HCT116 (cell line): Measurements from ENCODE around the gene NEURL1. TPM values are rescaled to one million over a fixed set of nuclear protein-coding genes. Genes with fewer than 3 reads are reported as not detected.

Experiments
- ATAC-seq: fragments of 200-7000 bp; cut with Tn5 transposase; 2 replicates; pipeline ENCODE4 v1.9.1; 2020; ENCODE audit warnings: mild to moderate bottlenecking, moderate library complexity
- BruUV-seq: library from RNA; stranded (reverse); fragments of 400-500 nt; replicated peaks from 2 replicates; lab custom pipeline; 2021; lab: Mats Ljungman, UMichigan
- CTCF ChIA-PET: fragments of 300-600 bp; sonication (Branson Sonifier 250); formaldehyde crosslinking; loops from one replicate; lab custom pipeline; 2021; ENCODE audit warnings: antibody characterized with exemption; lab: Charles Lee
- POLR2A ChIA-PET: fragments of 300-600, 350-600 bp; sonication (Branson Sonifier 250); formaldehyde crosslinking; loops from one replicate; lab custom pipeline; 2021; ENCODE audit warnings: antibody characterized with exemption; lab: Charles Lee
- RAD21 ChIA-PET, 2 experiments: fragments of 300-600 bp; sonication (Branson Sonifier 250); formaldehyde crosslinking; loops; one replicate each; lab custom pipeline; 2023; ENCODE audit warnings: low total read pairs in 2 of 2; ENCODE audit not compliant: uncharacterized antibody in 2 of 2, unreplicated experiment in 2 of 2, low non-redundant PET in 1 of 2; lab: Charles Lee
- DNase-seq: peaks from one replicate; pipeline ENCODE4 v3.0.0-alpha.2; 2010; ENCODE audit warnings: low read depth, low spot score
- H2AFZ ChIP-seq: fragments of 200-600 bp; shearing (Covaris generic), sonication (generic); 2 replicates; pipeline ENCODE4 v1.6.1; 2017; ENCODE audit warnings: low read depth, mixed run types, mixed read lengths, antibody characterized with exemption, low read length; ENCODE audit not compliant: poor library complexity, severe bottlenecking
- H3K27ac ChIP-seq: 2 replicates; pipeline ENCODE4 v1.5.1; 2012; ENCODE audit warnings: low read depth, low read length
- H3K27me3 ChIP-seq: fragments of 200-600 bp; sonication (generic); 2 replicates; pipeline ENCODE4 v1.6.1; 2016; ENCODE audit warnings: mixed run types, low read length, mixed read lengths; ENCODE audit not compliant: insufficient read depth
- H3K36me3 ChIP-seq, 2 experiments: fragments of 200-500 bp in 1 of 2; fragments of 200-600 bp in 1 of 2; sonication (Bioruptor generic) in 1 of 2; sonication (generic) in 1 of 2; 2 replicates each; pipeline versions ENCODE4 v1.5.1 to v1.6.1; 2014 to 2016; ENCODE audit warnings: low read length in 2 of 2, inconsistent platforms in 1 of 2, mixed read lengths in 1 of 2, mixed run types in 1 of 2; ENCODE audit not compliant: insufficient read depth in 2 of 2, control insufficient read depth in 1 of 2
- H3K4me1 ChIP-seq, 2 experiments: fragments of 200-600 bp in 1 of 2; sonication (generic) in 1 of 2; 2 replicates each; pipeline versions ENCODE4 v1.5.1 to v1.6.1; 2012 to 2017; ENCODE audit warnings: low read length in 2 of 2, inconsistent platforms in 1 of 2, mild to moderate bottlenecking in 1 of 2, mixed read lengths in 1 of 2, mixed run types in 1 of 2, moderate library complexity in 1 of 2; ENCODE audit not compliant: insufficient read depth in 2 of 2, control insufficient read depth in 1 of 2
- H3K4me2 ChIP-seq: fragments of 200-600 bp; sonication (generic); 2 replicates; pipeline ENCODE4 v1.6.1; 2017; ENCODE audit warnings: mixed run types, low read length, mixed read lengths
- H3K4me3 ChIP-seq, 2 experiments: fragments of 200-600 bp in 1 of 2; sonication (generic) in 1 of 2; replicated peaks in 1 of 2; 2 replicates each; pipeline ENCODE4 v1.5.1; 2011 to 2016; ENCODE audit warnings: low read length in 2 of 2, control low read depth in 1 of 2, low read depth in 1 of 2, mild to moderate bottlenecking in 1 of 2, mixed read lengths in 1 of 2, mixed run types in 1 of 2
- H3K79me2 ChIP-seq: fragments of 200-600 bp; sonication (generic); 2 replicates; pipeline ENCODE4 v1.6.1; 2017; ENCODE audit warnings: mild to moderate bottlenecking, mixed run types, low read length, moderate library complexity, mixed read lengths; ENCODE audit not compliant: insufficient read depth
- H3K9ac ChIP-seq: fragments of 200-600 bp; sonication (generic); 2 replicates; pipeline ENCODE4 v1.6.1; 2016; ENCODE audit warnings: low read length, mixed read lengths
- H3K9me2 ChIP-seq: fragments of 200-600 bp; sonication (generic), shearing (Covaris generic); 2 replicates; pipeline ENCODE4 v1.6.1; 2017; ENCODE audit warnings: mixed run types, mild to moderate bottlenecking, moderate library complexity; ENCODE audit not compliant: insufficient read depth
- H3K9me3 ChIP-seq, 2 experiments: fragments of 200-500 bp in 1 of 2; fragments of 200-600 bp in 1 of 2; sonication (Bioruptor generic) in 1 of 2; sonication (generic) in 1 of 2; 2 replicates each; pipeline ENCODE4 v1.6.1; 2014 to 2017; ENCODE audit warnings: low read length in 2 of 2, mixed read lengths in 2 of 2, inconsistent platforms in 1 of 2, low read depth in 1 of 2, mild to moderate bottlenecking in 1 of 2, mixed run types in 1 of 2, moderate library complexity in 1 of 2; ENCODE audit not compliant: control insufficient read depth in 1 of 2, insufficient read depth in 1 of 2
- H4K20me1 ChIP-seq: fragments of 200-600 bp; sonication (generic), shearing (Covaris generic); 2 replicates; pipeline ENCODE4 v1.6.1; 2017; ENCODE audit warnings: mixed run types, mild to moderate bottlenecking, moderate library complexity; ENCODE audit not compliant: insufficient read depth
- CBX3 ChIP-seq: IDR thresholded peaks from 2 replicates; pipeline ENCODE4 v1.6.1; 2012; ENCODE audit warnings: low read depth
- EGR1 ChIP-seq: IDR thresholded peaks from 2 replicates; pipeline ENCODE4 v1.6.1; 2012; ENCODE audit warnings: low read depth
- EZH2 ChIP-seq: fragments of 200-600 bp; sonication (generic); IDR thresholded peaks from 2 replicates; pipeline ENCODE4 v1.6.1; 2017; ENCODE audit warnings: antibody characterized with exemption, mixed run types
- POLR2A ChIP-seq: IDR thresholded peaks from 2 replicates; pipeline ENCODE4 v1.7.0; 2011; ENCODE audit warnings: borderline replicate concordance; ENCODE audit not compliant: insufficient read depth, insufficient read length; ENCODE audit errors: extremely low read depth
- POLR2AphosphoS5 ChIP-seq: IDR thresholded peaks from 2 replicates; pipeline ENCODE4 v1.6.1; 2011; ENCODE audit warnings: mild to moderate bottlenecking, low read depth, low read length, moderate library complexity
- RAD21 ChIP-seq: IDR thresholded peaks from 2 replicates; pipeline ENCODE4 v1.6.1; 2012; ENCODE audit warnings: low read depth, mild to moderate bottlenecking
- SIN3A ChIP-seq: IDR thresholded peaks from 2 replicates; pipeline ENCODE4 v1.6.1; 2012; ENCODE audit warnings: low read depth
- SP1 ChIP-seq: IDR thresholded peaks from 2 replicates; pipeline ENCODE4 v1.6.1; 2012; ENCODE audit warnings: low read depth
- SRF ChIP-seq: IDR thresholded peaks from 2 replicates; pipeline ENCODE4 v1.6.1; 2012; ENCODE audit warnings: low read depth
- YY1 ChIP-seq: IDR thresholded peaks from 2 replicates; pipeline ENCODE4 v1.6.1; 2011; ENCODE audit warnings: low read length, low read depth, moderate library complexity, mild to moderate bottlenecking; ENCODE audit not compliant: insufficient replicate concordance; ENCODE audit errors: extremely low read depth
- ZFX ChIP-seq: fragments of 450-650 bp; IDR thresholded peaks from 2 replicates; pipeline ENCODE4 v1.6.1; 2017
- intact Hi-C: fragments of 100-400 bp; cut with micrococcal nuclease; formaldehyde crosslinking; loops from 2 replicates; pipeline ENCODE4 v1.10.0; 2022
- total RNA-seq: library from RNA; stranded (reverse); gene quantifications from one replicate; pipeline ENCODE4 v1.2.1, GENCODE V29; 2021; ENCODE audit not compliant: unreplicated experiment
- TF ChIP-seq, protein P1 (sequence below): IDR thresholded peaks from 2 replicates; pipeline ENCODE4 v1.6.1; 2011; ENCODE audit warnings: mild to moderate bottlenecking, low read length, moderate library complexity; ENCODE audit not compliant: insufficient replicate concordance; ENCODE audit errors: extremely low read depth
- TF ChIP-seq, protein P2 (sequence below): IDR thresholded peaks from 2 replicates; pipeline ENCODE4 v1.6.1; 2012
- TF ChIP-seq, protein P3 (sequence below): IDR thresholded peaks from 2 replicates; pipeline ENCODE4 v1.6.1; 2012

NEURL1 gene
- total RNA-seq, 1 experiment from 2014 or later = 1.4 TPM

DNA sequence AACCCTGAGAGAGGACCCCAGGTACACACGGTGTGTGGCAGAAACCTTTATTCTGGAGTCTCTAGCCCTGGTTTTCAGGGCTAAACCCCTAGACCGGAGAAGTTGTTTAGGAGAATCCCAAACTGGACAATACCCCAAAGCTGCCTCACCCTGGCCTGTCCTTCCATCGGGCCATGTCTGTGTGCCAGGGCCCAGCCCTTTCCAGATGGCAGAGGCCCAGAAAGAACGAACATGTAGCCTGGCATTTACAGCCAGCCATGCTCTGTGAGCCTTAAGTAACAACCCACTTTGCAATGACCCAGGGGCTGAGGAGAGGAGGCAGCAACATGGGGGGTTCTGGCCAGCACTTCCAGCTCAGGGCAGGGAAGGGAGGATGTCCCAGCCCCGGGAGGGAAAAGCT, 142.1 kb downstream of the NEURL1 start (continued):
- TF ChIP-seq, protein P1, sequence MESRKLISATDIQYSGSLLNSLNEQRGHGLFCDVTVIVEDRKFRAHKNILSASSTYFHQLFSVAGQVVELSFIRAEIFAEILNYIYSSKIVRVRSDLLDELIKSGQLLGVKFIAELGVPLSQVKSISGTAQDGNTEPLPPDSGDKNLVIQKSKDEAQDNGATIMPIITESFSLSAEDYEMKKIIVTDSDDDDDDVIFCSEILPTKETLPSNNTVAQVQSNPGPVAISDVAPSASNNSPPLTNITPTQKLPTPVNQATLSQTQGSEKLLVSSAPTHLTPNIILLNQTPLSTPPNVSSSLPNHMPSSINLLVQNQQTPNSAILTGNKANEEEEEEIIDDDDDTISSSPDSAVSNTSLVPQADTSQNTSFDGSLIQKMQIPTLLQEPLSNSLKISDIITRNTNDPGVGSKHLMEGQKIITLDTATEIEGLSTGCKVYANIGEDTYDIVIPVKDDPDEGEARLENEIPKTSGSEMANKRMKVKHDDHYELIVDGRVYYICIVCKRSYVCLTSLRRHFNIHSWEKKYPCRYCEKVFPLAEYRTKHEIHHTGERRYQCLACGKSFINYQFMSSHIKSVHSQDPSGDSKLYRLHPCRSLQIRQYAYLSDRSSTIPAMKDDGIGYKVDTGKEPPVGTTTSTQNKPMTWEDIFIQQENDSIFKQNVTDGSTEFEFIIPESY = no peak
- TF ChIP-seq ZFX = no peak

DNA sequence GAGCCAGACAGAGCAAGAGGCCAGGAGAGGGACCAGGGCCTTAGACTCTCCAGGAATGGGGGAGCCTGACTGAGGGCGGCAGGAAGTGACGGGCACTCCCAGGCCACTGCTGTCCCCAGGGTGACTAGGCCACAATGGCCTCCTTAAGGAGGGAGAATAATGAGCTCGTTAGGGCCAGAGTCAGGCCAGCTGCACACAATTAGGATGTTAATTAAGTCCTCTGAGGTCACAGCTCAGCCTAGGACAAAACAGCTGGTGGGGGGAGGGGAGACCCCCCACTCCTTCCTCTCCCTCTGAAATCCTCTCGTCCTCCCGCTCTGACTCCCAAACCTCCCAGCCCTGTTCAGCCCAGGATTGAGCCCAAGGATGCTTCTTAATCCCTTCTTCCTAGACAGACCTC, 143.0 kb downstream of the NEURL1 start:
- Histone ChIP-seq H3K36me3 (no peaks in the 10 kb centered on the region), H3K27ac (no peak overlapping the region), H3K27me3 (no peaks in the 10 kb centered on the region), H2AFZ (no peak overlapping the region), H4K20me1 (no peaks in the 10 kb centered on the region), H3K4me1 (peaks cover 3 to 13% of the 10 kb centered on the region in 2 experiments; a peak in 3 of 4 replicates), H3K79me2 (no peaks in the 10 kb centered on the region), H3K4me3 (no peak overlapping the region), H3K9ac (no peak overlapping the region), H3K9me3 (no peaks in the 10 kb centered on the region), H3K9me2 (no peaks in the 10 kb centered on the region), H3K4me2 (no peak overlapping the region)
- ChIA-PET CTCF (interaction anchor here (2.2 kb wide), 1 partner anchor 50 kb away, joined by 6 read pairs; no protein-coding TSS in a partner anchor), RAD21 (no interaction called here), POLR2A (no interaction called here)
- intact Hi-C loops = no loop called here
- no peak for TF ChIP-seq EGR1
- TF ChIP-seq, protein P2, sequence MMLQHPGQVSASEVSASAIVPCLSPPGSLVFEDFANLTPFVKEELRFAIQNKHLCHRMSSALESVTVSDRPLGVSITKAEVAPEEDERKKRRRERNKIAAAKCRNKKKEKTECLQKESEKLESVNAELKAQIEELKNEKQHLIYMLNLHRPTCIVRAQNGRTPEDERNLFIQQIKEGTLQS = no peak
- no peak for TF ChIP-seq POLR2A
- no peak for TF ChIP-seq SIN3A
- no peak for TF ChIP-seq YY1
- TF ChIP-seq POLR2AphosphoS5 = no peak
- no peak for TF ChIP-seq SP1
- TF ChIP-seq EZH2 = no peak
- TF ChIP-seq CBX3 = no peak
- TF ChIP-seq, protein P3, sequence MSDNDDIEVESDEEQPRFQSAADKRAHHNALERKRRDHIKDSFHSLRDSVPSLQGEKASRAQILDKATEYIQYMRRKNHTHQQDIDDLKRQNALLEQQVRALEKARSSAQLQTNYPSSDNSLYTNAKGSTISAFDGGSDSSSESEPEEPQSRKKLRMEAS = no peak
- no peak for TF ChIP-seq RAD21
- no peak for TF ChIP-seq SRF
- BruUV-seq = no TSS peak
- DNase-seq (no peak), ATAC-seq (no peak; the same call in 1 of the 2 replicates)
